Stomach (tissue), 4 donors: ENCODE results near the gene CA5A.

Experiments
- EP300 ChIP-seq: sonication (generic); formaldehyde crosslinking; IDR thresholded peaks from one replicate; pipeline ENCODE4 v1.6.1; 2017; ENCODE audit warnings: antibody characterized with exemption
- POLR2A ChIP-seq, 4 donors: fragments of 450-650 bp; IDR thresholded peaks; one replicate each; pipeline ENCODE4 v1.6.1; 2016; ENCODE audit warnings: antibody characterized with exemption in 4 of 4, control low read depth in 2 of 4, mild to moderate bottlenecking in 1 of 4, moderate library complexity in 1 of 4
- POLR2AphosphoS5 ChIP-seq, 3 donors: sonication (generic); formaldehyde crosslinking; IDR thresholded peaks; one replicate each; pipeline ENCODE4 v1.6.1; 2016; ENCODE audit warnings: antibody characterized with exemption in 3 of 3
- TF ChIP-seq, protein P1 (sequence below), 7 experiments: fragments of 450-650 bp in 4 of 7; fragments of 200-600 bp in 3 of 7; sonication (generic) in 3 of 7; IDR thresholded peaks; one replicate each; pipeline ENCODE4 v1.5.1; 2016 to 2019; ENCODE audit warnings: antibody characterized with exemption in 7 of 7, control low read depth in 2 of 7, mild to moderate bottlenecking in 1 of 7

DNA sequence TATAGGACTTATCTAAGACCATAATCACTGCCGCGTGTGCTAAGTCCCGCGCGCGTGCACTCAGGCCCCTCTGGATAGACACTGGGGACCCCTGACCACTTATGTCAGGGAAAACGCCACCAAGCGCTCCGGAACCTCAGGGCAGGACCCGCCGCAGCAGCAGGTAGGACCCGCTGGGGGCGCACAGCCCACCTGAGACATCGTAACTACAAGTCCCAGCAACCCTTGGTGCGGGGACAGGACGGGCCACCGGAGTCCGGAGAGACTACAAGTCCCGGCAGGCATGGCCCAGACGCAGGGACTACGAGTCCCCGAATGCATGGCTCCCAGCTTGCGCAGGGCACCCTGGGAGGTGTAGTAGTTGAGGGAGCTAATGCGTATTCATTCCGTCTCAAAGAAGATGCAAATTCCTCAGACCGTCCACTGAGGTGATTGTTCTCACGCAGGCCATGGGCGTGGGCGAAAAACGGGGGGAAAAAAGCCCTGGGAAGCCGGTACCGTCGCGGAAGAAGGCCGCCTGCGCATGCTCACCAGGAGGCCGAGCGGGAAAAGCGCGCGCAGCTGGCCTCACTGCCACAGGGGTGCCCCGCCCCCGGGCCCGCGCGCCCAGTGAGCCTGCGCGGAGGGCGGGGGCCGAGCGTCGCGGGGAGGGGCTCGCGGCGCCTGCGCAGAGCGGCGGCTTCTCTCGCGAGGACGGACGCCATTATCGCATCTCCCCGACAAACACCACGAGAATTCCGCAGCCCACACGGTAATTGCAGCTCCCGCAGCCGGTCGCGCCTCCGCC, 14.6 kb upstream of the CA5A start, which contains the start of gene BANP:
- no peak for TF ChIP-seq POLR2A (IDR thresholded peaks at IDR 0.05)
- TF ChIP-seq, protein P1, sequence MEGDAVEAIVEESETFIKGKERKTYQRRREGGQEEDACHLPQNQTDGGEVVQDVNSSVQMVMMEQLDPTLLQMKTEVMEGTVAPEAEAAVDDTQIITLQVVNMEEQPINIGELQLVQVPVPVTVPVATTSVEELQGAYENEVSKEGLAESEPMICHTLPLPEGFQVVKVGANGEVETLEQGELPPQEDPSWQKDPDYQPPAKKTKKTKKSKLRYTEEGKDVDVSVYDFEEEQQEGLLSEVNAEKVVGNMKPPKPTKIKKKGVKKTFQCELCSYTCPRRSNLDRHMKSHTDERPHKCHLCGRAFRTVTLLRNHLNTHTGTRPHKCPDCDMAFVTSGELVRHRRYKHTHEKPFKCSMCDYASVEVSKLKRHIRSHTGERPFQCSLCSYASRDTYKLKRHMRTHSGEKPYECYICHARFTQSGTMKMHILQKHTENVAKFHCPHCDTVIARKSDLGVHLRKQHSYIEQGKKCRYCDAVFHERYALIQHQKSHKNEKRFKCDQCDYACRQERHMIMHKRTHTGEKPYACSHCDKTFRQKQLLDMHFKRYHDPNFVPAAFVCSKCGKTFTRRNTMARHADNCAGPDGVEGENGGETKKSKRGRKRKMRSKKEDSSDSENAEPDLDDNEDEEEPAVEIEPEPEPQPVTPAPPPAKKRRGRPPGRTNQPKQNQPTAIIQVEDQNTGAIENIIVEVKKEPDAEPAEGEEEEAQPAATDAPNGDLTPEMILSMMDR (IDR thresholded peaks at IDR 0.05) = peak in 4 of 7 experiments; percentile 15 to 66 (median 51)
- peak; percentile 51 to 90 (median 81) for TF ChIP-seq POLR2AphosphoS5 (IDR thresholded peaks at IDR 0.05)
- peak; percentile 29 for TF ChIP-seq EP300
